Activated CD4-positive, alpha-beta T cell treated with anti-CD3 and anti-CD28 coated beads, Interleukin-2, amount 10 ng/mL, durations not matched to agents 24 days and 14 days (primary cell): ENCODE measurements around the gene LRRC45. TPM values are rescaled to one million over a fixed set of nuclear protein-coding genes. Genes with fewer than 3 reads are reported as not detected.
A peak's percentile ranks its signal among the peaks of the same experiment; 100 is the strongest.

Experiments
- DNase-seq: peaks from one replicate; pipeline ENCODE4 v3.0.0; 2022
- H3K27ac Mint-ChIP-seq: one replicate; pipeline ENCODE4 v1.8.0; 2022; ENCODE audit warnings: mild to moderate bottlenecking, mixed read lengths
- H3K27me3 Mint-ChIP-seq: one replicate; pipeline ENCODE4 v1.8.0; 2022; ENCODE audit warnings: mixed read lengths
- H3K36me3 Mint-ChIP-seq: one replicate; pipeline ENCODE4 v1.8.0; 2022; ENCODE audit warnings: low read depth, mild to moderate bottlenecking, mixed read lengths
- H3K4me1 Mint-ChIP-seq: one replicate; pipeline ENCODE4 v1.8.0; 2021; ENCODE audit warnings: mixed read lengths
- H3K4me3 Mint-ChIP-seq: one replicate; pipeline ENCODE4 v1.8.0; 2022; ENCODE audit warnings: mild to moderate bottlenecking, moderate library complexity, mixed read lengths
- H3K9me3 Mint-ChIP-seq: one replicate; pipeline ENCODE4 v1.8.0; 2021; ENCODE audit warnings: mixed read lengths
- intact Hi-C: fragments of 100-400 bp; cut with micrococcal nuclease; formaldehyde crosslinking; loops from one replicate; pipeline ENCODE4 v1.15.1; 2023
- total RNA-seq: library from RNA; stranded (reverse); gene quantifications from 2 replicates; pipeline ENCODE4 v1.2.3, GENCODE V29; 2022

Gene LRRC45
- total RNA-seq, 1 donor from 2014 or later: 40.6 TPM

DNA sequence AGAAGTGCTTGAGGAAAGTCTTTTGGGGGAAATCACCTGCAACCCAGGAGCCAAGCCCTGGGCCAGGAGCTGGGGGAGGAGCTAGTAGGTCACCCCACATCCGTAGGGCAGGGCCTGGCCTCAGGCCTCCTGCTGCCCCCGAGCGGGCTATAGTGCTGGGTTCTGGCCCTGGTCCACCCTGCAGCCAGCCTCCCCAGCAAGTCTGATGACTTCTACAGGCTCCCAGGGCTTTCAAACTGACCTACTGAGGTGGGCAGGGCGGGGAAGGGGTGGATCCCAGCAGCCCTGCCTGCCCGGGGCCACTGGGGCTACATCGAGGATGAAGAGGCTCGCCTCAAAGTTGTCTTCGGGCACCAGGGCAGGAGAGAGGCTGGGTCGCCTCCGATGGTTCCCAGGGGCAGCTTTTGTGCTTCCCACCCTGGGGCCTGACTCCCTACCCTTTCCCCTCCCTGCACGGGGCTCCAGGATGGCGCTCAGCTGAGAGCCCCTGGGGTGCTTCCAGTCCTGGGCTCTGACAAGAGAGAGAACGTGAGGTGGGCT, 5.4 kb upstream of the LRRC45 start:
- Mint-ChIP-seq H3K4me1 (peaks cover 13% of the 10 kb centered on the region), H3K4me3 (no peak overlapping the region), H3K9me3 (no peaks in the 10 kb centered on the region), H3K36me3 (peaks cover 6% of the 10 kb centered on the region), H3K27ac (no peak overlapping the region), H3K27me3 (no peaks in the 10 kb centered on the region)
- DNase-seq: no peak
- intact Hi-C loops: no loop called here

DNA sequence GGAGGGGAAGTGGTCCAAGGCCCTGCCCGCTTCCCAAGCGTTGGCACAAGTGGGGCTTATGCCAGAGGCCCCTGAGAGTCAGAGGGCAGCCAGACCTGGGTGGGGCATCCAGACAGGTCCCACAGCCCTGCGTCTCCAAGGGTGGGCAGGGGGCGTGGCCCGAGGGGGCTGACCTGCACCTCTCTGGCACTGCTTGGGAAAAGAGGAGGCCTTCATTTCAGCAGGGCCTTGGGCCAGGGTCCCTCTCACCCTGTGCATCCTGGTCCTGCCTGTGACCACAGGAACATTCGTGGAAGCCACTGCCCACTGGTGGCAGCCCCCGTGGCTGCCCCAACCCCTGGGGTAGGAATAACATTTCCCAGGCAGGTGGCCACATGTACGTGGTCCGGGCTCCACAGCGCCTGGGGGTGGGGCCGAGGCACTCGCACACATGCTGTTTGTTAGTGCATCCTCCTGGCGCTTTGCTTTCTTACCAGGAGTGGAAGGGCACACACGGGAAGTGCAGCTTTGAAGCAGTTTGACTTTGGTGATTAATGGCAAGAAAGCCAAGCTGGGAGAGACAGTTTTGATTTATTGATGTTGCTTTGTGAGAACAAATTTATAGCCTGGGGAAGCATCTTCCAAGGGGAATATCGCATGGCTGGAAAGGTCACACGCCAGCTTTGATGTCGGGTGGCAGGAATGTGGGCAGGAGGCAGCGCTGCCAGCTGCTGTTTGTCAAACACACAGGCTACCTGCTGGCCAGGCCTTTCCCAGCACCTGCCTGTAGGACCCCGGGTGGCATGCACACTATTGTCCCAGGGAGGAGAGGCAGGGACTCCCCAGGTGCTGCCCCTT, 4.7 kb upstream of the LRRC45 start:
- no peak overlapping the region for H3K27ac Mint-ChIP-seq
- no peaks in the 10 kb centered on the region for H3K9me3 Mint-ChIP-seq
- no peak overlapping the region for H3K4me3 Mint-ChIP-seq
- no peak for DNase-seq
- H3K36me3 Mint-ChIP-seq: peaks cover 6% of the 10 kb centered on the region
- peaks cover 13% of the 10 kb centered on the region for H3K4me1 Mint-ChIP-seq
- intact Hi-C loops: no loop called here
- no peaks in the 10 kb centered on the region for H3K27me3 Mint-ChIP-seq

DNA sequence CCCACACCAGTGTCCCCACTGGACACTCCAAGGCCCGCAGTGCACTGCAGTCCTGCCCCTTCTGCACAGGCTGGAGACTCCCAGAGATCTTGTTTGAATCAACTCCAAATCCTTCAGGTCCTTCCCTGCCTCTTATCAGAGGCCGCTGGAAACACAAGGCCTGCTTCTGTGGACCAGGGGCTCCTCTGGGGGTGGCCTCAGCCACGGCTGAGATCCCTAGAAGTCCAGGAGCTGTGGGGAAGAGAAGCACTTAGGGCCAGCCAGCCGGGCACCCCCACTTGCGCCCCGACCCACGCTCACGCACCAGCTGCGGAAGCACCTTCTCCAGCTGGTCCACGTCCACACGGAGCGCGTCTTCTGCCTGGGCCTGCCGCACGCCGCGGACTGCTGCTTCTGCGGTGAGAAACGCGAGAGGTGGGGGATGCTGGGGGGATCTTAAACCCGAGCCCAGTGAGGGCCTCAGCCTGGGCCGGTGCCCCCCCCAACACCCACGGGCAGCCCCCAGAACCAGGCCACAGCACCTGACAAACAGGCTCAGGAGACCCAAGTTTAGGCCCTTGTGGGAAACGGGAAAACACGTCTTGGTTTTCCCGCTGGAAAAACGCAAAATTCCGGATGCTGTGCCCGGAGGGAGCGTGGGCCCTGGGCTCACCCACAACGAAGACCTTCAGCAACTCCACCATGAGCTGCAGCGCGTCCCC, 4.0 kb upstream of the LRRC45 start:
- Mint-ChIP-seq H3K27me3 (no peaks in the 10 kb centered on the region), H3K4me3 (no peak overlapping the region), H3K9me3 (no peaks in the 10 kb centered on the region), H3K36me3 (peaks cover 6% of the 10 kb centered on the region), H3K27ac (no peak overlapping the region), H3K4me1 (peaks cover 18% of the 10 kb centered on the region)
- DNase-seq: no peak
- intact Hi-C loops: no loop called here

DNA sequence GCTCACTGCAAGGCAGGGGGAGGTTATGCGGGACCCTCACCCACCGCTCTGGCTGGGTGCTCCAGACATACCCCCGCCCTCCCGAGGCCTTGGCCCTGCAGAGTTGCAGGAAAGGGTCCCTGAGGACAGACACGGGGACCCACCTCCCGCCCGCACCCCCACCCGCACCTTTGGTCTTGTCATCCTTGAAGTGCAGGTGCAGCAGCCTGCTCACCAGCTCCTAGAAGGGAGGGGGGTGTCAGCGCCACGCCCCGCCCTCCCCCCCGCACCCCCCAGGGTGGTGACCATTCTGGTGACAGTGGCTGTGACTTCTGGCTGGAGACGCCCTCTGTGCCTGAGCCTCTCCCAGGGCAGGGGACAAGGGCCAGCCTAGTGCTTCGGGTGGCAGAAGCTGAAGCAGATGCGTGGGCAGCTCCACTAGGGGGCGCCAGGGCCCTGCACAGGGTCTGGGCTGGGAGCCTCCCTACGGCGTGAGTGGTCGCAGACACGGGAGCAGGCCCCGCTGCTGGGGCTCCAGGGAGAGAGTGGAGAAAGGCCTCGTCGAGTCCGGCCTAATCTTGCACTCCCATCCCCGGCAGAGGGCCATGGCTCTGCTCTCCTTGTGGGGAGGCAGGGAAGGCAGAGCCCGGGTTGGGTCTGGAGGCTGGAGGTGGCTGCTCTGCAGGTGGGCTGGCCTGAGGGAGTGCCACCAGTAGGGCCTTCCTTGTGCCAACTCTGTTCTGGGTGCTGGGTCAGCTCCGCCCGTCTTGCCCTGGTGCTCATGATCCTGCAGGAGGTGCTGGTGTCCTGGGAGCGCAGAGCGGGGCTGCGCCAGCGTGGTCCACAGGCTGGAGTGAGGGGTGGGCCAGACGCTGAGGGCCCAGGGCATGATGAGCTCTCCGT, 3.2 kb upstream of the LRRC45 start:
- Mint-ChIP-seq H3K36me3 (peaks cover 6% of the 10 kb centered on the region), H3K27ac (no peak overlapping the region), H3K9me3 (no peaks in the 10 kb centered on the region), H3K4me3 (no peak overlapping the region), H3K27me3 (no peaks in the 10 kb centered on the region), H3K4me1 (peaks cover 19% of the 10 kb centered on the region)
- intact Hi-C loops: loop anchor here (5.0 kb wide), 2 partner anchors 158 to 207 kb away; partner anchors contain the start of genes P4HB and SLC16A3
- peak; percentile 91 for DNase-seq

DNA sequence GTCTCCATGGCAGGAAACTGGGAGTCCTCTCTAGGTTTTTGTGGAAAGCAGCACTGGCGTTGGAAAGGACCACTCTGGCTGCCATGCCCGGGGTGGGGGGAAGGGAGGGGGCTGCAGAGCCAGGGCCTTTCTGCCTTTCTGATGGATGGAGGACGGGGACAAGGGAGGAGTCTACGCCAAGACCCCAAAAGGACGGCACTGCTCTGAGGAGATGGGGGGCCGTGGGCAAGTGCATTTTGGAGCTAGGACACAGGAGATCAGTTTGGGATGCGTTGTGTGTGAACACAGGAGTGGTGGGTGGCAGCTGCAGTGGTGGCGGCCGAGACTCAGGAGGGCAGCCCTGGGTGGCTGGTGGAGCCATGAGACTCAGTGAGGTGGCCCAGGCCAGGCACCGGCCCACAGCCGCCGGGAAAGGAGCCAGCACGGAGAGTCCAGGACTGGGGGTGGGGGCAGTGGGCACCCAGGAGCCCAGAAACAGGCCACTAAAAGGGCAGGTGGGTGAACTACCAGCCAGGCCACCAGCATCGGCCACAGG, 2.5 kb upstream of the LRRC45 start:
- H3K27me3 Mint-ChIP-seq: no peaks in the 10 kb centered on the region
- H3K9me3 Mint-ChIP-seq: no peaks in the 10 kb centered on the region
- H3K4me1 Mint-ChIP-seq: peaks cover 19% of the 10 kb centered on the region
- H3K27ac Mint-ChIP-seq: no peak overlapping the region
- H3K36me3 Mint-ChIP-seq: peaks cover 6% of the 10 kb centered on the region
- intact Hi-C loops: loop anchor here (1.0 to 5.0 kb wide), 3 partner anchors 61 to 207 kb away; partner anchors contain the start of genes P4HB and SLC16A3
- H3K4me3 Mint-ChIP-seq: peak overlapping the region; percentile 39
- no peak for DNase-seq

DNA sequence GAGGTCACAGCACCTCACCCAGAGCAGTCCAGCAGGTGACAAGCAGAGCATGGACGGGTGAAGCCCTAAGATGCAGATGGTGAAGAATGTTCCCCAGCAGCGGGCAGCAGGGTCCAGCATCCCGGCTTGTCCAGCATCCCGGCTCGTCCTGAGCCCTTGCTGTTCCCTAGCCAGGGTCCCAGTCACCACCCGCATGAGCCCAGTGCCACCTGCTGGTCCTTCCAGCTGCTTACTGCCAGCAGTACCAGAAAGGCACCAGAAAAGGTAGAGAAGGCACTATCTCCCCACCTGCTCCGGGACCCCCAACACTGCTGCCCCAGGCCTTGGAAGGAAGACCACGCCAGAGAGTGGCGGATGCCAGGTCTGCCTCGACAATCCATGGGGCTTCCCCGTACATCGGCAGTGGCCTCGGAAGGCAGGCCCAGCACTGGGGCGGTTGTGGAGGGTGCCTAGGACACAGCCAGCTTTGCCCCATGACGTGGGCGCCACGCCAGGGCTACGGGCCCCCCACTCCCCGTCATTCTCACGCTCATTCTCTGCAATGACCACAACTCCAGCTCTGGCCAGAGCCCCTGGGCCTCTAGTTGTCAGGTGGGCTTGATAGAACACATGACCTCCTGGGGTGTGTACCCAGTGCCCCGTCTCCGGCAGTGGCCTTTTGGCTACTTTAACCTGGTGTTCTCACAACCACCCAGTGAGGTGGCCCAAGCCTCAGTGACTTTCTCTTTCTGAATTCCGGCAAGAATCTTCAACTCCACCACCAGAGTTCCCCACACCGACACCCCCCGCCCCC, 1.8 kb upstream of the LRRC45 start:
- intact Hi-C loops: loop anchor here (1.0 to 5.0 kb wide), 3 partner anchors 62 to 206 kb away; partner anchors contain the start of genes P4HB and SLC16A3
- H3K27ac Mint-ChIP-seq: peak overlapping the region; percentile 76
- peak; percentile 86 for DNase-seq

DNA sequence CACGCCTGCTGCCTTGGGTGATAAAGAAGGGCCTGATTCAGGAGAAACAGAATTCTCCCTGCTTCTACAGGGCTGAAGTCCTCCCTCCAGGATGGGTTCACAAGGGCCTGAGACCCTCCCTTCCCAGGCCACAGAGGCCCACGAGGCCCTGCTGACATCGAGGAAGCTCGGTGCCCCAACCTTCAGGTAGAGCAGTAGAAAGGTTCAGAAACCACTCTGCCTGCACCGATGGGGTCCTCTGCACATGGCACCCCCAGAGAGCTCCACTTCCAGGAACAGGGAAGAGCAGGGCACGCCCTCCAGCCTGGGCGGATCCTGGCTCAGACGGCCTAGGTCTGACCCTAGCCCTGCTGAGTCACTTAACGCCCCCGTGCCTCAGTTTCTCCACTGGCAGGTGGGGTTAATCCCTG, 1.2 kb upstream of the LRRC45 start:
- no peak for DNase-seq
- Mint-ChIP-seq H3K9me3 (no peaks in the 10 kb centered on the region), H3K36me3 (peaks cover 9% of the 10 kb centered on the region), H3K4me3 (peak overlapping the region; percentile 88), H3K27me3 (no peaks in the 10 kb centered on the region), H3K4me1 (peaks cover 19% of the 10 kb centered on the region), H3K27ac (peak overlapping the region; percentile 76)
- intact Hi-C loops: loop anchor here (1.0 to 5.0 kb wide), 7 partner anchors 63 to 205 kb away; partner anchors contain the start of genes ALYREF, ANAPC11, FASN and P4HB

More for the DNA sequence above, 1.8 kb upstream of the LRRC45 start:
- peak overlapping the region; percentile 88 for H3K4me3 Mint-ChIP-seq
- H3K36me3 Mint-ChIP-seq: peaks cover 9% of the 10 kb centered on the region
- H3K27me3 Mint-ChIP-seq: no peaks in the 10 kb centered on the region
- H3K4me1 Mint-ChIP-seq: peaks cover 19% of the 10 kb centered on the region
- H3K9me3 Mint-ChIP-seq: no peaks in the 10 kb centered on the region

DNA sequence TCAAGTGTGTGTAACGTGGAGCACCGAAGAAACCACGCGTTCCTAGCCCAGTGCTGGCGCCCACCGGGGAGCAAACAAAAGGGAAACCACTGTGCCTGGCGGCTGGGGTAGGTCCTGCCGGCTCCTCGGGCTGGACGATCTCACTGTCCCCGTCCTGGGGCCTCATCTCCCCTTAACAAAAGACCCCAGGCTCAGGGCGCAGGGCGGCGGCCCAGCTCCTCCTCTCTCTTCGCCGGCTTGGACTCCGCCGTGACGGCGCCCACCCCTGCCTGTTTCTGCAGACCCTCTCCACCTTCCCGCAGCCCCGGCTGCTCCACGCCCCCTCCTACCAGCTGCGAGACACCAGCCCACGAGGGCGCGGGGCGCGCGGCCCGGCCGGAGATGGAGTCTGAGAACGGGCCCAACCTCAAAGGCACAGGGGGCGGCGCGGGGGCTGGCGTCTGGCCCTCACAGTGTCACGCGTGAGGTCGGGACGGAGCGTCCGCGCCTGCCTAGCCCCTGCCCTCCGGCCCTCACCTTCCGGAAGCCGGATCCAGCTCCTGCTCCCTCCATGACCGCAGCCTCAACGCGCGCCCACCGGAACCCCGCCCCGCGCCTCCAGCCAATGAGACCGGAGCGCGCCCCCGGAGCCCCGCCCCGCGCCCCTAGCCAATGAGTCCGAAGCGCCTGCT, 660 bp upstream of the LRRC45 start, which contains the start of gene CENPX:
Gene CENPX, minus strand, starts transcription at position 569 of the 671 bp plus-strand sequence. Its CDS starts 17 bp downstream, at position 552.
- peak within 1 kb of the TSS; percentile 88 for H3K4me3 Mint-ChIP-seq

DNA sequence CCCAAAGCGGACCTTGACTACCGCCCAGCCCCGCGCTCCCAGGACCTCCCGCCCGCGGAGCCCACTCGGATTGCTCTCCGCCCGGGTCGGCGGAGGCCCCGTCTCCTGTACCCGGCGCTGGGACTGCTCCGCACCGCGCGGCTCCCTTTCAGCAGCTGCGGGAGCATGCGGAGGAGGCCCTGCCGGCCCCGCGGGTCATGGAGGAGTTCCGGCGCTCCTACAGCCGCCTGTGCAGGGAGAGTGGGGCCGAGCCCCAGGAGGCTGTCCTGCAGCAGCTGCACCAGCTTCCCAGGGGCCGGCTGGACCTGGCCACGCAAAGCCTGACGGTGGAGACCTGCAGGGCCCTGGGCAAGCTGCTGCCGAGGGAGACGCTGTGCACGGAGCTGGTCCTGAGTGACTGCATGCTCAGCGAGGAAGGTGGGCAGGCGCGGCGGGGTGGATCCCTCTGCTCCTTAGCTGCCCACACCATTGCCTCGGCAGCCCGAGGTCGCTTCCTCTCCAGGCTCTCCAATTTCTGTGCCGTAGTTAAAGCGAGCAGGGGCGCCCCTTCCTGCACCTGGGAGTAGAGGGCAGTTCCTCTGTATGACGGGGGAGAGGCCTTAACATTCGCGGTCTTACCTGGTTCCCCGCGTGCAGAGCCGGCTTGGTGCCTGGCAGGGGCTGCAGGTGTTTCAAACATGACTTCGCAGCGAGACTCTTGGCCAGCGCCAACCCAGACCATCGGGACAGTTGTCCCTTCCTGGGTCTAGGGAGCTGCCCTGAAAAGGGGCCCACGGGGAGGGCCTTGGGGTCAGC, 539 bp downstream of the LRRC45 start:
- H3K9me3 Mint-ChIP-seq: no peaks in the 10 kb centered on the region
- H3K4me3 Mint-ChIP-seq: peak overlapping the region; percentile 88
- H3K4me1 Mint-ChIP-seq: peaks cover 23% of the 10 kb centered on the region
- no peaks in the 10 kb centered on the region for H3K27me3 Mint-ChIP-seq
- DNase-seq: no peak
- intact Hi-C loops: loop anchor here (1.0 to 5.0 kb wide), 8 partner anchors 14 to 204 kb away; partner anchors contain the start of genes ALYREF, ANAPC11, ASPSCR1 and DCXR
- H3K27ac Mint-ChIP-seq: no peak overlapping the region
- peaks cover 12% of the 10 kb centered on the region for H3K36me3 Mint-ChIP-seq

More for the DNA sequence above, 660 bp upstream of the LRRC45 start, which contains the start of gene CENPX:
- H3K27me3 Mint-ChIP-seq: no peaks in the 10 kb centered on the region
- no peaks in the 10 kb centered on the region for H3K9me3 Mint-ChIP-seq
- H3K27ac Mint-ChIP-seq: peak within 1 kb of the TSS; percentile 76
- intact Hi-C loops: loop anchor here (2.0 to 5.0 kb wide), 6 partner anchors 76 to 205 kb away; partner anchors contain the start of genes ALYREF, ANAPC11, FASN and P4HB
- peaks cover 14% of the 10 kb centered on the region for H3K36me3 Mint-ChIP-seq
- H3K4me1 Mint-ChIP-seq: peaks cover 23% of the 10 kb centered on the region
- DNase-seq: no peak

DNA sequence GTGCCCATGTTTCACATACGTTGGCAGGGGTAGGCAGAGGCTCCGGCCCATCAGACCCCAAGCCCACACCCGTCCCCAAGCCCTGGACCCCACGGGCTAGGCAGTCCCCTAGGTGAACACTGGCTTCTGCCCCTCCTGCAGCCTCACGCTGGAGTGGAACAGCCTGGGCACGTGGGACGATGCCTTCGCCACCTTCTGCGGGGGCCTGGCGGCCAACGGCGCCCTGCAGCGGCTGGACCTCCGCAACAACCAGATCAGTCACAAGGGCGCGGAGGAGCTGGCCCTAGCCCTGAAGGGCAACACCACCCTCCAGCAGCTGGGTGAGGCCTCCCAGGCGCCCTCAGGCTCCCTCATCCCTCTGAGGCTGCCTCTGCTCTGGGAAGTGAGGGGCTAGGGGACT, 1.8 kb downstream of the LRRC45 start:
- H3K27me3 Mint-ChIP-seq: no peaks in the 10 kb centered on the region
- no peak overlapping the region for H3K27ac Mint-ChIP-seq
- H3K9me3 Mint-ChIP-seq: no peaks in the 10 kb centered on the region
- no peak overlapping the region for H3K4me3 Mint-ChIP-seq
- H3K36me3 Mint-ChIP-seq: peaks cover 13% of the 10 kb centered on the region
- peaks cover 26% of the 10 kb centered on the region for H3K4me1 Mint-ChIP-seq
- no peak for DNase-seq
- intact Hi-C loops: loop anchor here (5.0 kb wide), 2 partner anchors 163 to 202 kb away; partner anchors contain the start of genes P4HB and SLC16A3
